Ectodermal cell (in vitro differentiated cells): ENCODE results near the gene ABHD10.

Experiments
- H3K27ac ChIP-seq: 2 replicates; pipeline ENCODE4 v1.7.0; 2013; ENCODE audit warnings: mild to moderate bottlenecking, low read depth, low read length; ENCODE audit not compliant: insufficient read depth, poor library complexity, severe bottlenecking
- H3K27me3 ChIP-seq: 2 replicates; pipeline ENCODE4 v1.7.0; 2013; ENCODE audit warnings: mild to moderate bottlenecking, low read length; ENCODE audit not compliant: insufficient read depth, control insufficient read depth, poor library complexity, severe bottlenecking
- H3K36me3 ChIP-seq: one replicate; pipeline ENCODE4 v1.7.0; 2013; ENCODE audit warnings: low read length; ENCODE audit not compliant: control insufficient read depth, insufficient read depth
- H3K4me1 ChIP-seq: one replicate; pipeline ENCODE4 v1.7.0; 2013; ENCODE audit warnings: low read length; ENCODE audit not compliant: control insufficient read depth, insufficient read depth
- H3K4me3 ChIP-seq: 2 replicates; pipeline ENCODE4 v1.7.0; 2013; ENCODE audit warnings: low read depth, low read length, control low read depth; ENCODE audit not compliant: insufficient read depth
- H3K9me3 ChIP-seq: 2 replicates; pipeline ENCODE4 v1.7.0; 2013; ENCODE audit warnings: mild to moderate bottlenecking, low read length, moderate library complexity; ENCODE audit not compliant: control insufficient read depth
- WGBS, 2 experiments: methylation state at CpG; one replicate each; pipeline ENCODE4 v1.1.7; 2013; ENCODE audit warnings: missing lambda C conversion rate in 2 of 2; 5-methylcytosine and 5-hydroxymethylcytosine counted together

The ABHD10 gene

DNA sequence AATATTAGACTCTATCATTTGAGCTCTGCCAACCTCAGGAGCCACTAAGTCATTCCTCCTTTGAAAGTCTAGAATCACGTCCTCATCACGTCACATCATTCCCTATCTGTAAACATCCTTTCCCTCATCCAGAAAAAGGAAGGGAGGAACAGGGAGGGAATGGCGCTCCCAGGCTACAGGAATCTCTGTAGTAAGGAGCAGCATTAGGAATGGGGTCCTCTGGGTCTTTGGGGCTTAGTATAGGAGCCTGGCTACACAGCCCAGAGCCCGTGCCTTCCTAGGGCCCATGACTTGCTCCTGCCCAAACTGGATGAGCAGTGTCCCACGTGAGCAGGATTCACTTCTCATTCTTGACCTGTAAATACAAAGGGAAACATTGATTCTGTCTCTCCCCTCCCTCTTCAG is 21.5 kb downstream of the ABHD10 start:
- peak overlapping the region; percentile 68 for H3K4me3 ChIP-seq
- H3K9me3 ChIP-seq: no peaks in the 10 kb centered on the region
- 45 to 47% methylated on average over 5 of the region's 5 CpGs for WGBS, 2 experiments
- H3K4me1 ChIP-seq: peaks cover 58% of the 10 kb centered on the region
- no peak overlapping the region for H3K27ac ChIP-seq
- H3K27me3 ChIP-seq: peaks cover 15% of the 10 kb centered on the region
- H3K36me3 ChIP-seq: peaks cover 35% of the 10 kb centered on the region

DNA sequence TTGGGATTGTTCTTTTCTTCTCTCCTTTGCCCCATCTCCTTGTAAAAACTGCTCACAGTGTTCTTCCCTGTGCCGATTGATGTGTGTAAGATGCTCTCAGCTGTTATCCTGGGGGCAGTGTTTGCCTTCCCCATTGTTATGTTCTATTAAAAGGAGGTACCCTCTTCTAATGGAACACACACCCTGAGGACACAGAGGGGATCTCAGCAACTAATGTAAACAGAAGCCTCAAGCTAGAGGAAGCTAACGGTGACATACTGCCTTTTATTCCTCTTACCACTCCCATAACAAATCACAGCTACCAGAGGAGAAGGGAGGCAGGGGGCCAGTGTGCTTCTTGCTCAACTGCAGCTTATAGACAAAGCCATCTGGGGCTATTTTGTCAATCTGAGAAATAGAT is 22.1 kb downstream of the ABHD10 start:
- Histone ChIP-seq H3K27ac (peak overlapping the region; percentile 31), H3K27me3 (peaks cover 15% of the 10 kb centered on the region), H3K36me3 (peaks cover 38% of the 10 kb centered on the region), H3K4me1 (peaks cover 58% of the 10 kb centered on the region), H3K4me3 (peak overlapping the region; percentile 68), H3K9me3 (no peaks in the 10 kb centered on the region)
- 0 to 2% methylated on average over 2 of the region's 2 CpGs for WGBS, 2 experiments

- Histone ChIP-seq H3K9me3 (no peaks in the 10 kb centered on the region), H3K36me3 (peaks cover 40% of the 10 kb centered on the region), H3K27me3 (peaks cover 15% of the 10 kb centered on the region), H3K4me1 (peaks cover 58% of the 10 kb centered on the region), H3K4me3 (peak overlapping the region; percentile 68), H3K27ac (no peak overlapping the region)
- 90 to 93% methylated on average over 2 of the region's 2 CpGs for WGBS, 2 experiments
Observed at GRCh38 chr3:112001526-112001925, 22.7 kb downstream of the ABHD10 start.

DNA sequence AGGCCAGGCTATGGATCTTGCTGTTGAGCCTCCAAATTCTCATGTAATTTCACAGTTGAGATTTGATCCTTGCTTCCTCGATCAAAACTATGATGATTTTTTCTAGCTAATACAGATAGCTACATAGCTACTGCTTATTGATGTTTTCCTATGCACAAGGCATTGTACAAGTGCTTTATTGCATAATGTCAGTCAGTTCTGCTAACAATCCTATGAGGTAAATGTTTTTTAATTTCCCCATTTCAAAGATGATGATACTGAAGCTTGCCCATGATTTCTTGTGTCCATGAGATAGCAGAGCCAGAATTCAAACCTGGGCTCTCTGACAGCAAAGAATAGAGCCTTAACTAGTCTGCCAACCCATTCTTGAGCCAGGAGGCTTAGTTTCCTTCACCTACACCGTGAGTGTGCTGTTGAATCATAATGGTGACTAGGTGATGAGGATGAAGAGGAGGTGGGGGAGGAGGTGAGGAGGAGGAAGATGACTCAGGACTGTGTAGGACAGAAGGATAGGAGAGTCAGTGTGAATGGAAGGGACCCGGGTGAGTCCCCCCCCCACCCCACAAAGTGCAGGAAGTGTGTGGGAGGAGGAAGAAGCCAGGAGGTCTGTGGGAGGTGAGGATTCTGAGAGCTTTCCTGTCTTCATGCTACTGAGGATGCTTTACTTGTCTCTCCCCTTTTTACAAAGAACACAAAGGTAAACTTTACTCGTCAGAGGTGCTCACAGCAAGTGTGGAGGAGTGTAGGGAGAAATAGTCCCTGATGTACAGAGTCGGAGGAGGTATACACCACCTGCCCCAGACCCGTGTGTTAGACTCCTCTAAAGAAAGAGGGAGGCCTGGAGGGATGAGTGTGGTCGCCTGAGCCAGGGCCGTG is 23.5 kb downstream of the ABHD10 start:
- Histone ChIP-seq H3K36me3 (peaks cover 45% of the 10 kb centered on the region), H3K27ac (no peak overlapping the region), H3K4me1 (peaks cover 56% of the 10 kb centered on the region), H3K4me3 (no peak overlapping the region), H3K9me3 (no peaks in the 10 kb centered on the region), H3K27me3 (peaks cover 15% of the 10 kb centered on the region)
- WGBS, 2 experiments: 84 to 87% methylated on average over 7 to 8 of the region's 8 CpGs

- Histone ChIP-seq H3K4me1 (peaks cover 52% of the 10 kb centered on the region), H3K9me3 (no peaks in the 10 kb centered on the region), H3K4me3 (no peak overlapping the region), H3K27ac (no peak overlapping the region), H3K27me3 (peaks cover 15% of the 10 kb centered on the region), H3K36me3 (peaks cover 53% of the 10 kb centered on the region)
- 90 to 92% methylated on average over 4 of the region's 4 CpGs for WGBS, 2 experiments
Observed at GRCh38 chr3:112003321-112004080, 24.7 kb downstream of the ABHD10 start.

- WGBS, 2 experiments: 86 to 99% methylated on average over 2 of the region's 2 CpGs
- H3K36me3 ChIP-seq: peaks cover 59% of the 10 kb centered on the region
- H3K27ac ChIP-seq: no peak overlapping the region
- no peak overlapping the region for H3K4me3 ChIP-seq
- H3K4me1 ChIP-seq: peaks cover 52% of the 10 kb centered on the region
- no peaks in the 10 kb centered on the region for H3K9me3 ChIP-seq
- peaks cover 15% of the 10 kb centered on the region for H3K27me3 ChIP-seq
Observed at GRCh38 chr3:112004187-112004586, 25.4 kb downstream of the ABHD10 start.

DNA sequence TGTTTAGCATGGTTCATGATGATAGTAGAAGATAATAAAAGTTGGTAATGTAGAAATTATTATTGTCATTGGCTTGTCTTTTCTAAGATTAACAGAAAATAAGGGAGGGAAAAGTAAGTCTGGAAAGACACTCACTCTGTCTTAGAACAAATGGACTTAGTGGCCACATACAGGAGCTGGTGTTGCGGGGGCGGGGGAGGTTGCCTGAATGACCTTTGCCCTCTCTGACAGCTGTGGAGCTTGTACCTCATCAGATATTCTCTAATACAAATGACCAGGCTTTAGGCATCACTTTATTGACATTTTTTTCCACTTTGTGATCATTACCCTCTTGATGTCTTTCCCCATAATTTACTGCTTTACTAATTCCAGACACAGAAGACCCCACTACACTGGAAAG is 25.8 kb downstream of the ABHD10 start:
- Histone ChIP-seq H3K4me3 (no peak overlapping the region), H3K36me3 (peaks cover 60% of the 10 kb centered on the region), H3K4me1 (peaks cover 52% of the 10 kb centered on the region), H3K27me3 (peaks cover 15% of the 10 kb centered on the region), H3K27ac (no peak overlapping the region), H3K9me3 (no peaks in the 10 kb centered on the region)
- WGBS, 2 experiments: 73 to 80% methylated on average over 2 of the region's 2 CpGs

DNA sequence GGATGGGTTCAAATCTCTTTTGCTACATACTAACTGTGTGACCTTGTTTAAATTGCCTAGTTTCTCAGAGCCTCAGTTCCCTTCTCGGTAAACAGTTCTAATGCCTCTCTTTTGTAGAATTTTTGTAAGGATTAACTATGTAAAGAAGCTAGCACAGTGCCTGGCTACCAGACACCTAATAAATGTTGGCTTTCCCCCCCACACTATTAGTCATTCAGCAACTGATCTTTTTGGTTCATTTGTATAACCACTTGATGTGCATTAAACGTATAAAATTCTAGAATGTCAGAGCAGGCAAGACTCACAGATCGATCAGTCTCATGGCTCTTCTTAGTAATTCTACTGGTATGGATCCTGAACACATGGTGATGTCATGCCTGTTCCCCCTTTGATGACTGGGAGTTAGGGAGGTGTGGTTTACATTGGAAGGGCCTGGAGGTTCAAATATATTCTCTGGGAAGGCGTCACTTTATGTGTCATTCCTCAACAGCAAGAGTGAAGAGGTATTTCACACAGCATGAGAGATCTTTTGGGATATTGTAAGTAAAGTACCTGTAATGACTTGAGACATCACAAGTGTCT is 26.4 kb downstream of the ABHD10 start:
- H3K27me3 ChIP-seq: peaks cover 15% of the 10 kb centered on the region
- H3K4me1 ChIP-seq: peaks cover 52% of the 10 kb centered on the region
- H3K27ac ChIP-seq: no peak overlapping the region
- no peak overlapping the region for H3K4me3 ChIP-seq
- H3K36me3 ChIP-seq: peaks cover 60% of the 10 kb centered on the region
- WGBS, 2 experiments: 82 to 88% methylated on average over 4 of the region's 4 CpGs
- no peaks in the 10 kb centered on the region for H3K9me3 ChIP-seq

- Histone ChIP-seq H3K4me1 (peaks cover 32% of the 10 kb centered on the region), H3K27me3 (peaks cover 3% of the 10 kb centered on the region), H3K36me3 (peaks cover 62% of the 10 kb centered on the region), H3K9me3 (no peaks in the 10 kb centered on the region), H3K4me3 (no peak overlapping the region), H3K27ac (no peak overlapping the region)
- WGBS, 2 experiments: 100% methylated on average over 1 of the region's 1 CpG; no CpG with 5 or more reads in 1 of the 2 experiments
Observed at GRCh38 chr3:112007633-112008032, 28.8 kb downstream of the ABHD10 start.

DNA sequence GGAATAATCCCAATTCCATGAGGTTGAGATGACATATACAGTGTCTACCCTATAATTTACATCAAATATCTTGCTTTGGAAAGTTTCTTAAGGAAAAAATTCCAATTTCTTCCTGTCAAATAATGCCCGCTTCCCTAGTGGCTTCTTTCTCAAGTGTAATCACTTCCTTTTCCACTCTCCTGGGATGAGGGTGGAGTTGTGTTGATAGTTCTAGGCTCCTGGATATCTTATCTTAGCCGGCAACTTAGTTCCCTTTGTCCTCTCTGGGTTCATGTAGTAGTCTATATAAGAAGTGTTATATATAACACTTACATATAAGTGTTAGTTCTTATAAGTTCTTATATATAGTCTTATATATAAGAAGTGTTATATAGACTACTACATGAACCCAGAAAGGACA is 30.8 kb downstream of the ABHD10 start:
- Histone ChIP-seq H3K27ac (no peak overlapping the region), H3K36me3 (peaks cover 46% of the 10 kb centered on the region), H3K9me3 (no peaks in the 10 kb centered on the region), H3K27me3 (no peaks in the 10 kb centered on the region), H3K4me3 (no peak overlapping the region), H3K4me1 (peaks cover 11% of the 10 kb centered on the region)
- WGBS, 2 experiments: 100% methylated on average over 1 of the region's 2 CpGs; no CpG with 5 or more reads in 1 of the 2 experiments
